IMR-90 (cell line): ENCODE measurements around the gene IRF2BP1.

Experiments used
- CEBPB ChIP-seq: IDR thresholded peaks from 2 replicates; pipeline ENCODE4 v1.6.1; 2012; ENCODE audit warnings: low read depth, low read length, improper control_type of control experiment
- CTCF ChIP-seq: conservative IDR thresholded peaks from 2 replicates; pipeline ENCODE4 v1.5.1; 2012; ENCODE audit warnings: mild to moderate bottlenecking, low read depth, low read length, improper control_type of control experiment
- FOS ChIP-seq: fragments of 150-350 bp; IDR thresholded peaks from 2 replicates; pipeline ENCODE4 v1.6.1; 2016; ENCODE audit warnings: low read depth, low read length
- MAZ ChIP-seq: IDR thresholded peaks from 2 replicates; pipeline ENCODE4 v1.6.1; 2012; ENCODE audit warnings: low read depth, mild to moderate bottlenecking, low read length, improper control_type of control experiment, moderate library complexity, borderline replicate concordance
- POLR2A ChIP-seq: IDR thresholded peaks from 2 replicates; pipeline ENCODE4 v1.6.1; 2012; ENCODE audit warnings: mild to moderate bottlenecking, low read depth, low read length
- RAD21 ChIP-seq: IDR thresholded peaks from 2 replicates; pipeline ENCODE4 v1.6.1; 2012; ENCODE audit warnings: low read length, improper control_type of control experiment
- RCOR1 ChIP-seq: IDR thresholded peaks from 2 replicates; pipeline ENCODE4 v1.6.1; 2012; ENCODE audit warnings: mild to moderate bottlenecking, low read length, improper control_type of control experiment; ENCODE audit not compliant: insufficient replicate concordance
- RFX5 ChIP-seq: IDR thresholded peaks from 2 replicates; pipeline ENCODE4 v1.8.0; 2012; ENCODE audit warnings: low read depth, mild to moderate bottlenecking, low read length, moderate library complexity
- TF ChIP-seq, protein P1 (sequence below): fragments of 150-350 bp; IDR thresholded peaks from 2 replicates; pipeline ENCODE4 v1.6.1; 2016; ENCODE audit warnings: low read depth, mild to moderate bottlenecking, low read length, moderate library complexity, borderline replicate concordance
- TF ChIP-seq, protein P2 (sequence below): fragments of 150-350 bp; IDR thresholded peaks from 2 replicates; pipeline ENCODE4 v1.6.1; 2017; ENCODE audit warnings: mild to moderate bottlenecking, antibody characterized with exemption, low read length, low read depth

GRCh38 chr19:45933759-45934158 lies 47.8 kb upstream of the IRF2BP1 start:
- no peak for TF ChIP-seq POLR2A
- TF ChIP-seq CEBPB, result no peak
- no peak for TF ChIP-seq CTCF
- no peak for TF ChIP-seq RCOR1
- TF ChIP-seq RFX5, result no peak
- TF ChIP-seq MAZ, result no peak
- TF ChIP-seq, protein P1, sequence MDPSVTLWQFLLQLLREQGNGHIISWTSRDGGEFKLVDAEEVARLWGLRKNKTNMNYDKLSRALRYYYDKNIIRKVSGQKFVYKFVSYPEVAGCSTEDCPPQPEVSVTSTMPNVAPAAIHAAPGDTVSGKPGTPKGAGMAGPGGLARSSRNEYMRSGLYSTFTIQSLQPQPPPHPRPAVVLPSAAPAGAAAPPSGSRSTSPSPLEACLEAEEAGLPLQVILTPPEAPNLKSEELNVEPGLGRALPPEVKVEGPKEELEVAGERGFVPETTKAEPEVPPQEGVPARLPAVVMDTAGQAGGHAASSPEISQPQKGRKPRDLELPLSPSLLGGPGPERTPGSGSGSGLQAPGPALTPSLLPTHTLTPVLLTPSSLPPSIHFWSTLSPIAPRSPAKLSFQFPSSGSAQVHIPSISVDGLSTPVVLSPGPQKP, result no peak
- TF ChIP-seq RAD21, result no peak
- TF ChIP-seq FOS, result no peak
- TF ChIP-seq, protein P2, sequence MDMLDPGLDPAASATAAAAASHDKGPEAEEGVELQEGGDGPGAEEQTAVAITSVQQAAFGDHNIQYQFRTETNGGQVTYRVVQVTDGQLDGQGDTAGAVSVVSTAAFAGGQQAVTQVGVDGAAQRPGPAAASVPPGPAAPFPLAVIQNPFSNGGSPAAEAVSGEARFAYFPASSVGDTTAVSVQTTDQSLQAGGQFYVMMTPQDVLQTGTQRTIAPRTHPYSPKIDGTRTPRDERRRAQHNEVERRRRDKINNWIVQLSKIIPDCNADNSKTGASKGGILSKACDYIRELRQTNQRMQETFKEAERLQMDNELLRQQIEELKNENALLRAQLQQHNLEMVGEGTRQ, result no peak
